ENCODE measurements around the gene CAMKMT. TPM values are rescaled to one million over a fixed set of nuclear protein-coding genes. Genes with fewer than 3 reads are reported as not detected.

The CAMKMT gene
- total RNA-seq, 1 experiment from 2014 or later, result 17.4 TPM

GRCh38 chr2:44741507-44741906 lies 379.8 kb downstream of the CAMKMT start:
- H3K18ac ChIP-seq (ENCODE audit: insufficient read length, low read depth, low read length), result no peak overlapping the region
- H3K27ac ChIP-seq (ENCODE audit: insufficient read length, low read depth, low read length), result no peak overlapping the region
- no CpG with 5 or more reads among the region's 1 CpG for WGBS (ENCODE audit: extremely low coverage, insufficient read length, low lambda C conversion rate)
- peaks cover 11 to 12% of the 10 kb centered on the region in 2 experiments for H3K9me3 Mint-ChIP-seq
- H2AFZ ChIP-seq (ENCODE audit: low read length), result no peak overlapping the region
- DNase-seq, result no peak
- no peak overlapping the region for H4K8ac ChIP-seq (replicated peaks; ENCODE audit: insufficient read length, low read depth, low read length)
- no peak overlapping the region for H3K4me3 Mint-ChIP-seq
- H2BK5ac ChIP-seq (ENCODE audit: insufficient read length, low read length), result no peak overlapping the region
- no peaks in the 10 kb centered on the region for H3K23me2 ChIP-seq (ENCODE audit: insufficient read length, low read depth, low read length, poor library complexity, severe bottlenecking)
- no peak overlapping the region for H2BK12ac ChIP-seq (ENCODE audit: insufficient read length, low read depth, low read length)
- H3K36me3 Mint-ChIP-seq (ENCODE audit: insufficient read depth in 1 of 3, low read depth in 3 of 3), result peaks cover 6 to 12% (median 8%) of the 10 kb centered on the region in 3 experiments; a peak in 6 of 7 replicates
- H3K56ac ChIP-seq (ENCODE audit: insufficient read length, low read depth, low read length), result no peak overlapping the region
- no peaks in the 10 kb centered on the region for H3K9me3 ChIP-seq (ENCODE audit: control insufficient read depth, low read depth, low read length)
- H4K91ac ChIP-seq (ENCODE audit: insufficient read length, low read depth, low read length), result no peak overlapping the region
- no peak overlapping the region for H3K14ac ChIP-seq (ENCODE audit: insufficient read depth, low read length)
- TF ChIP-seq, protein P1, sequence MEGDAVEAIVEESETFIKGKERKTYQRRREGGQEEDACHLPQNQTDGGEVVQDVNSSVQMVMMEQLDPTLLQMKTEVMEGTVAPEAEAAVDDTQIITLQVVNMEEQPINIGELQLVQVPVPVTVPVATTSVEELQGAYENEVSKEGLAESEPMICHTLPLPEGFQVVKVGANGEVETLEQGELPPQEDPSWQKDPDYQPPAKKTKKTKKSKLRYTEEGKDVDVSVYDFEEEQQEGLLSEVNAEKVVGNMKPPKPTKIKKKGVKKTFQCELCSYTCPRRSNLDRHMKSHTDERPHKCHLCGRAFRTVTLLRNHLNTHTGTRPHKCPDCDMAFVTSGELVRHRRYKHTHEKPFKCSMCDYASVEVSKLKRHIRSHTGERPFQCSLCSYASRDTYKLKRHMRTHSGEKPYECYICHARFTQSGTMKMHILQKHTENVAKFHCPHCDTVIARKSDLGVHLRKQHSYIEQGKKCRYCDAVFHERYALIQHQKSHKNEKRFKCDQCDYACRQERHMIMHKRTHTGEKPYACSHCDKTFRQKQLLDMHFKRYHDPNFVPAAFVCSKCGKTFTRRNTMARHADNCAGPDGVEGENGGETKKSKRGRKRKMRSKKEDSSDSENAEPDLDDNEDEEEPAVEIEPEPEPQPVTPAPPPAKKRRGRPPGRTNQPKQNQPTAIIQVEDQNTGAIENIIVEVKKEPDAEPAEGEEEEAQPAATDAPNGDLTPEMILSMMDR (conservative IDR thresholded peaks at IDR 0.05), result no peak
- no peak overlapping the region for H3K27ac Mint-ChIP-seq
- no peak overlapping the region for H3T11ph ChIP-seq (ENCODE audit: low read length)
- no peaks in the 10 kb centered on the region for H3K79me2 ChIP-seq (ENCODE audit: insufficient read depth, low read length)
- no peak overlapping the region for H3K4ac ChIP-seq (ENCODE audit: low read depth, low read length)
- no peak overlapping the region for H2AK5ac ChIP-seq (ENCODE audit: insufficient read length, low read length)
- peaks cover 17 to 19% of the 10 kb centered on the region in 2 experiments for H3K4me1 Mint-ChIP-seq
- no peaks in the 10 kb centered on the region for H3K27me3 ChIP-seq (ENCODE audit: insufficient read depth, low read length)
- H3K9ac ChIP-seq (ENCODE audit: extremely low read depth, insufficient read length, low read length), result no peak overlapping the region
- H3K27me3 Mint-ChIP-seq (ENCODE audit: low read depth), result no peaks in the 10 kb centered on the region; the same call in 1 of the 2 replicates
- no peak overlapping the region for H2BK120ac ChIP-seq (ENCODE audit: low read depth, low read length, poor library complexity, severe bottlenecking)
- H3K4me1 ChIP-seq (ENCODE audit: insufficient read depth, low read length), result peaks cover 5% of the 10 kb centered on the region; the same call in 1 of the 2 replicates
- no peak overlapping the region for H2BK20ac ChIP-seq (ENCODE audit: low read depth, low read length, poor library complexity, severe bottlenecking)
- H3K23ac ChIP-seq (ENCODE audit: insufficient read length, low read depth, low read length), result no peak overlapping the region
- H4K20me1 ChIP-seq (ENCODE audit: control insufficient read depth, insufficient read depth, insufficient read length), result no peaks in the 10 kb centered on the region
- no peak overlapping the region for H4K5ac ChIP-seq (ENCODE audit: insufficient read length, low read depth, low read length)
- H3K4me2 ChIP-seq (ENCODE audit: insufficient read depth, insufficient read length, low read length), result no peak overlapping the region
- H2BK15ac ChIP-seq (ENCODE audit: low read depth, low read length), result no peak overlapping the region
- no peaks in the 10 kb centered on the region for H3K79me1 ChIP-seq (ENCODE audit: insufficient read depth, low read depth, low read length, poor library complexity, severe bottlenecking)

All from H9 (cell line).